H9 (cell line): Measurements from ENCODE around the gene ASTN1. TPM values are rescaled to one million over a fixed set of nuclear protein-coding genes. Genes with fewer than 3 reads are reported as not detected.

Source experiments
- DNase-seq: peaks from one replicate; pipeline ENCODE4 v3.0.0-alpha.2; 2017
- H2AFZ ChIP-seq: one replicate; pipeline ENCODE4 v1.6.1; 2013; ENCODE audit warnings: mild to moderate bottlenecking, low read length, control low read depth, moderate library complexity
- H2AK5ac ChIP-seq: 2 replicates; pipeline ENCODE4 v1.6.1; 2013; ENCODE audit warnings: low read length, control low read depth, mixed read lengths; ENCODE audit not compliant: insufficient read length
- H2BK120ac ChIP-seq: one replicate; pipeline ENCODE4 v1.6.1; 2013; ENCODE audit warnings: low read depth, mild to moderate bottlenecking, low read length, control low read depth, inconsistent platforms; ENCODE audit not compliant: poor library complexity, severe bottlenecking
- H2BK12ac ChIP-seq: 2 replicates; pipeline ENCODE4 v1.6.1; 2013; ENCODE audit warnings: low read length, control low read depth, mixed read lengths, low read depth; ENCODE audit not compliant: insufficient read length
- H2BK15ac ChIP-seq: 2 replicates; pipeline ENCODE4 v1.6.1; 2013; ENCODE audit warnings: low read depth, low read length, control low read depth
- H2BK20ac ChIP-seq: one replicate; pipeline ENCODE4 v1.6.1; 2013; ENCODE audit warnings: low read depth, mild to moderate bottlenecking, low read length, control low read depth, inconsistent platforms; ENCODE audit not compliant: poor library complexity, severe bottlenecking
- H2BK5ac ChIP-seq: 2 replicates; pipeline ENCODE4 v1.6.1; 2013; ENCODE audit warnings: low read length, control low read depth, mixed read lengths; ENCODE audit not compliant: insufficient read length
- H3K14ac ChIP-seq: 2 replicates; pipeline ENCODE4 v1.6.1; 2013; ENCODE audit warnings: low read length, control low read depth; ENCODE audit not compliant: insufficient read depth
- H3K18ac ChIP-seq: 2 replicates; pipeline ENCODE4 v1.6.1; 2013; ENCODE audit warnings: low read depth, mild to moderate bottlenecking, mixed read lengths, low read length, control low read depth; ENCODE audit not compliant: insufficient read length
- H3K23ac ChIP-seq: 2 replicates; pipeline ENCODE4 v1.6.1; 2013; ENCODE audit warnings: low read length, control low read depth, mixed read lengths, low read depth; ENCODE audit not compliant: insufficient read length
- H3K23me2 ChIP-seq: 2 replicates; pipeline ENCODE4 v1.6.1; 2013; ENCODE audit warnings: low read depth, mild to moderate bottlenecking, mixed read lengths, low read length, control low read depth; ENCODE audit not compliant: insufficient read length, poor library complexity, severe bottlenecking
- H3K27ac ChIP-seq: 2 replicates; pipeline ENCODE4 v1.5.1; 2013; ENCODE audit warnings: low read length, control low read depth, mixed read lengths, low read depth; ENCODE audit not compliant: insufficient read length
- H3K27me3 ChIP-seq: 2 replicates; pipeline ENCODE4 v1.6.1; 2013; ENCODE audit warnings: low read length, control low read depth, inconsistent platforms; ENCODE audit not compliant: insufficient read depth
- H3K4ac ChIP-seq: 2 replicates; pipeline ENCODE4 v1.6.1; 2013; ENCODE audit warnings: low read depth, mild to moderate bottlenecking, control low read depth, inconsistent platforms, low read length, moderate library complexity
- H3K4me1 ChIP-seq: 2 replicates; pipeline ENCODE4 v1.6.1; 2013; ENCODE audit warnings: low read length, control low read depth, inconsistent platforms; ENCODE audit not compliant: insufficient read depth
- H3K4me2 ChIP-seq: 2 replicates; pipeline ENCODE4 v1.6.1; 2013; ENCODE audit warnings: low read length, control low read depth, mixed read lengths; ENCODE audit not compliant: insufficient read length, insufficient read depth
- H3K56ac ChIP-seq: 2 replicates; pipeline ENCODE4 v1.6.1; 2013; ENCODE audit warnings: low read depth, mild to moderate bottlenecking, mixed read lengths, low read length, control low read depth; ENCODE audit not compliant: insufficient read length
- H3K79me1 ChIP-seq: 2 replicates; pipeline ENCODE4 v1.6.1; 2013; ENCODE audit warnings: low read depth, mild to moderate bottlenecking, moderate library complexity, low read length, control low read depth, inconsistent platforms; ENCODE audit not compliant: insufficient read depth, poor library complexity, severe bottlenecking
- H3K79me2 ChIP-seq: 2 replicates; pipeline ENCODE4 v1.6.1; 2013; ENCODE audit warnings: low read length, control low read depth, inconsistent platforms; ENCODE audit not compliant: insufficient read depth
- H3K9ac ChIP-seq: 2 replicates; pipeline ENCODE4 v1.6.1; 2013; ENCODE audit warnings: low read length, control low read depth, mixed read lengths; ENCODE audit not compliant: insufficient read length; ENCODE audit errors: extremely low read depth
- H3K9me3 ChIP-seq: one replicate; pipeline ENCODE4 v1.6.1; 2013; ENCODE audit warnings: low read depth, low read length, inconsistent platforms; ENCODE audit not compliant: control insufficient read depth
- H3T11ph ChIP-seq: one replicate; pipeline ENCODE4 v1.6.1; 2013; ENCODE audit warnings: mild to moderate bottlenecking, low read length, control low read depth, inconsistent platforms
- H4K20me1 ChIP-seq: one replicate; pipeline ENCODE4 v1.6.1; 2013; ENCODE audit not compliant: control insufficient read depth, insufficient read length, insufficient read depth
- H4K5ac ChIP-seq: 2 replicates; pipeline ENCODE4 v1.6.1; 2013; ENCODE audit warnings: low read depth, mild to moderate bottlenecking, mixed read lengths, low read length, control low read depth; ENCODE audit not compliant: insufficient read length
- H4K8ac ChIP-seq: replicated peaks from 2 replicates; pipeline ENCODE4 v1.6.1; 2013; ENCODE audit warnings: low read length, control low read depth, mixed read lengths, low read depth; ENCODE audit not compliant: insufficient read length
- H4K91ac ChIP-seq: 2 replicates; pipeline ENCODE4 v1.6.1; 2013; ENCODE audit warnings: low read depth, mild to moderate bottlenecking, moderate library complexity, mixed read lengths, low read length, control low read depth; ENCODE audit not compliant: insufficient read length
- H3K27ac Mint-ChIP-seq, 3 experiments: 2 replicates in 2 of 3; 3 replicates in 1 of 3; pipeline ENCODE4 v1.8.0; 2020 to 2021; ENCODE audit warnings: mixed read lengths in 3 of 3, mild to moderate bottlenecking in 1 of 3, moderate library complexity in 1 of 3
- H3K27me3 Mint-ChIP-seq: 2 replicates; pipeline ENCODE4 v1.8.0; 2021; ENCODE audit warnings: low read depth, mild to moderate bottlenecking, moderate library complexity, mixed read lengths
- H3K36me3 Mint-ChIP-seq, 3 experiments: 2 replicates in 2 of 3; 3 replicates in 1 of 3; pipeline ENCODE4 v1.8.0; 2020 to 2021; ENCODE audit warnings: low read depth in 3 of 3, mixed read lengths in 3 of 3; ENCODE audit not compliant: insufficient read depth in 1 of 3
- H3K4me1 Mint-ChIP-seq, 2 experiments: 2 replicates each; pipeline ENCODE4 v1.8.0; 2020; ENCODE audit warnings: mixed read lengths in 2 of 2
- H3K4me3 Mint-ChIP-seq, 2 experiments: 2 replicates in 1 of 2; 3 replicates in 1 of 2; pipeline ENCODE4 v1.8.0; 2020 to 2021; ENCODE audit warnings: mild to moderate bottlenecking in 2 of 2, mixed read lengths in 2 of 2, moderate library complexity in 1 of 2
- H3K9me3 Mint-ChIP-seq, 2 experiments: 2 replicates in 1 of 2; 3 replicates in 1 of 2; pipeline ENCODE4 v1.8.0; 2020; ENCODE audit warnings: mild to moderate bottlenecking in 2 of 2, mixed read lengths in 2 of 2, moderate library complexity in 1 of 2
- CTCF ChIP-seq: fragments of 200-600 bp; sonication (generic); conservative IDR thresholded peaks from 3 replicates; pipeline ENCODE4 v1.8.0; 2021; ENCODE audit warnings: antibody characterized with exemption, mild to moderate bottlenecking
- WGBS: extraction: QIAGEN DNeasy Blood & Tissue Kit; methylation state at CpG from one replicate; pipeline ENCODE4 v1.1.7; 2013; ENCODE audit warnings: missing lambda C conversion rate, low lambda C conversion rate, mixed read lengths; ENCODE audit not compliant: insufficient read length; ENCODE audit errors: extremely low coverage; 5-methylcytosine and 5-hydroxymethylcytosine counted together
- total RNA-seq: library from RNA; stranded (reverse); gene quantifications from 2 replicates; pipeline ENCODE4 v1.2.1, GENCODE V29; 2021

ASTN1 gene
- total RNA-seq, 1 experiment from 2014 or later = 0.98 TPM

- Histone ChIP-seq H2BK5ac (no peak overlapping the region), H3K4me2 (no peak overlapping the region), H3K79me2 (no peaks in the 10 kb centered on the region), H4K20me1 (no peaks in the 10 kb centered on the region), H3K14ac (no peak overlapping the region), H4K5ac (no peak overlapping the region), H4K8ac (no peak overlapping the region), H3K4me1 (no peaks in the 10 kb centered on the region), H2BK20ac (no peak overlapping the region), H3K9me3 (no peaks in the 10 kb centered on the region), H3K9ac (no peak overlapping the region), H2BK12ac (no peak overlapping the region), H4K91ac (no peak overlapping the region), H2AK5ac (no peak overlapping the region), H3K23ac (no peak overlapping the region), H3K27ac (no peak overlapping the region), H3K4ac (no peak overlapping the region), H3K79me1 (no peaks in the 10 kb centered on the region), H3T11ph (no peak overlapping the region), H3K27me3 (no peaks in the 10 kb centered on the region), H3K18ac (no peak overlapping the region), H2BK15ac (no peak overlapping the region), H2BK120ac (no peak overlapping the region), H3K23me2 (no peaks in the 10 kb centered on the region), H3K56ac (no peak overlapping the region), H2AFZ (no peak overlapping the region)
- no peak for DNase-seq
- Mint-ChIP-seq H3K36me3 (no peaks in the 10 kb centered on the region), H3K4me1 (peaks cover 8 to 9% of the 10 kb centered on the region in 2 experiments), H3K4me3 (no peak overlapping the region), H3K27me3 (no peaks in the 10 kb centered on the region; the same call in none of the 2 replicates), H3K27ac (no peak overlapping the region), H3K9me3 (no peaks in the 10 kb centered on the region)
- TF ChIP-seq CTCF = no peak
- no CpG with 5 or more reads among the region's 2 CpGs for WGBS
These were observed 201.3 kb downstream of the ASTN1 start for GRCh38 chr1:176963181-176963580.
